ENCODE results near the gene NUDT8.
"Not testable (repeated sequence)": the region's sequence is repeated elsewhere in the genome, so short reads cannot be mapped to it uniquely, and the experiment has no call there.

NUDT8 gene

DNA sequence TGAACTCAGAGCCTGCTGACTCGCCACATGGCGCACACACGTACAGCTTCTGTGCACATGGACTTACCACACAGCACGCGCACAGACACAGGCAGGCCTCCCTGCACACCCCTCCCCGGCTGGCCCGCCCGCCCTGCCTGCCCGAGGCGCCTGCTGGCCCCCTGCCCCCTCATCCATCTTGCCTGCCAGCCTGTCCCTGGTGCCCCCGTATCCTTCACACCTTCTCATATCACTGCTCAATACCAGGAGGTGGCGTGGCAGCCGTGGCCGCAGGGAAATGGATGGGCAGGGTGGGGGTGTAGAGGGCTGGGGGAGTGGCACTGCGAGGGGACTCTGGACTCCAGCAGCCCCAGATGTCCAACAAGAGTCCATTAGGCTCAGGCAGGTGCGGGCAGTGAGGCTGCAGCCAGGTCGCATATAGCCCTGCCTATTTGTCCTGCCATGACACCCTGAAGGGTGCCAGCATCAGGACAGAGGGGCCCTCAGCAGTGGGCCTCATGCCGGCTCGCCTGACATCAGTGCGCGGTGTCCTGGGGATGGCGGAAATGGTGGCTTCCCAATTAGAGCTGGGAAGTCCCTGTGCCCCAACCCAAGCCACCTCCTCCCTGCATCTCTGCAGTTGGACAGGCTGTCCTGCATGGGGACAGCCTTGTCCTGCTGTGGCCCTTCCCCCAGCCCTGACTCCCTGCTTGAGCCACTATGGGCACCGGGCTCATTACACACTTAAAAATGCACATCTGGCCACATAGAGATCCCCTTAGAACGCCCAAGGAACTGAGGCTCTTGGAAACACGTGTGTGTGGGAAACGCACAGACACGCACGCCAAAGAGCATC, 11.8 kb upstream of the NUDT8 start:
- DNase-seq, result no peak

DNA sequence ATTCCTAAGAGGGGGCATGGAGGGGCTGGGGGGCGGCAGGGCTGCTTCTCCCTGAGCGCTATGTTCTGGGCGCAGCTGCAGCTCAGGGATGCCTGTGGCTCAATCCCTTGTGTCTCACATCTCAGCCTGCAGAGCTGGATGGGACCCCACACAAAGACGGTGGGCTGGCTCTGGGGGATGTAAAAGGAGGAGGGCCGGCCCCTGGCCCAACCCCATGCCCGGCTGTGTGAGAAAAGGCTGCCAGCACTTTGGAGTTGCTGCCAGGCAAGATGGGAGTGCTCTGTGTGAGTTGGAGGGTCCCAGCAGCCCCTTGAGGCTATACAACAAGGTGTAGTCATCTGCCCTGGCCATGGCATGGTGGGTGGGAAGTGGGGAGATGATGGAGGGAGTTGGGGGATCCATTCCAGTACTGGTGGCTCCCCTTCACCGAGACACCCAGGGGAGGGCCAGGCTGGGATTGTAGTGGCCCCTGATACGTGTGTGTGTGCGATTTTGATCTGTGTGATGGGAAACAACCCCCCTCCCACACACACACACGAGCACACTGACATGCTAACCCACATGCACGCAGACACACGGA, 11.1 kb upstream of the NUDT8 start:
- no peak for DNase-seq

DNA sequence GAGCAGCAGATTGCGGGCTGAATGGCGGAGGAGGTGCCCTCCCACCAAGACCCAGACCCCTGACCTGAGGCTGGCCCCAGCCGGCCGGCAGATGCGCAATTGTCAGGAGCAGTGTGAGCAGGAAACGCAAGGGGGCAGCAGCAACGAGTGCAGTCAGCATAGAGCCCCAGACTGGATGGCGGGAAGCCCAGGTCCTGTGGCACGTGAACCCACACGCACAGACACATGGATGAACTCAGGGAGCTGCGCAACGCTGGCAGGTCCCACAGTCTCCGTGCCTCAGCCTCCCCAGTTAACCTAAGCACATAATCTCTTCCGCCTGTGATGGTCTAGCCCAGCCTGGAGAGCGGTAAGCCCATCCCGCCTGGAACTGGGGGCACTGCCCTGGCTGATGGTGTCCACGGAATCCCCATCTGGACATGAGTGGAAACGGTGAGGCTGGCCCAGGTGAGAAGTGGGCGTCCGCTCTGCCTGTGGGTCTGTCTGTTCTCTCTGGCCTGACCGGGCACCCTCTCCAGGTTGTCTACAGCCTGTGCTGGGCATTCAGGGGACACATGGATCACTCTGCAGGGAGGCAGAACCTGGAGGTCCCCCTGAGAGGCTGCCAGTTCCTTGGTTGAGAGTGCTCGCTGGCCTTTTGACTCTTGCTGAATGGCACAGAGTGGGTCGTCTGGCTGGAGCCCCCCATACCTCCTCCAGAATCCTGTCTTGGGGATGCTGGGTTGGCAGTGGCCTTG, 10.5 kb upstream of the NUDT8 start:
- DNase-seq, result peak; percentile 49

DNA sequence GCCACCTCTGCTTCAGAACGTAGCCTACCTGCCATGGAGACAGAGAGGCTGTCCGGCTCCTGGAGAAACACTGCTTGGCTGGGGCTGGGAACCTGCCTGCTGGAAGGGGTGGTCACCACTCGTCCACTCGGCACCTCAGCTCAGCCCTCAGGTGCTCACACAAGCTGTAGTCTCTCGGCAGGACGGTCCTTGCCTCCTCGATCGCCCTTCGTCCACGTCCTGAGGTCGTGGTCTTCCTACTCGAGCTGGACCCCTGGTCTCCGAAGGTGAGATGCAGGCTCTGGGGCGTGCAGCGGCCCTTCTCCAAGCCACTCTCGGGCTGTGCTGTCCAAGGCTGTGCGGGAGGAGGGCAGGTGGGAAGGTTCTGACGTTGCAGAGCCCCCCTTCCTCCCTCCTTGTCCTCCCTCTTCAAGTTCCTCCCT, 9.7 kb upstream of the NUDT8 start, which contains the start of gene TBX10:
Gene TBX10, minus strand, starts transcription at position 326 of the 422 bp plus-strand sequence. Its CDS starts 291 bp downstream, at position 35.
- DNase-seq, result no peak

DNA sequence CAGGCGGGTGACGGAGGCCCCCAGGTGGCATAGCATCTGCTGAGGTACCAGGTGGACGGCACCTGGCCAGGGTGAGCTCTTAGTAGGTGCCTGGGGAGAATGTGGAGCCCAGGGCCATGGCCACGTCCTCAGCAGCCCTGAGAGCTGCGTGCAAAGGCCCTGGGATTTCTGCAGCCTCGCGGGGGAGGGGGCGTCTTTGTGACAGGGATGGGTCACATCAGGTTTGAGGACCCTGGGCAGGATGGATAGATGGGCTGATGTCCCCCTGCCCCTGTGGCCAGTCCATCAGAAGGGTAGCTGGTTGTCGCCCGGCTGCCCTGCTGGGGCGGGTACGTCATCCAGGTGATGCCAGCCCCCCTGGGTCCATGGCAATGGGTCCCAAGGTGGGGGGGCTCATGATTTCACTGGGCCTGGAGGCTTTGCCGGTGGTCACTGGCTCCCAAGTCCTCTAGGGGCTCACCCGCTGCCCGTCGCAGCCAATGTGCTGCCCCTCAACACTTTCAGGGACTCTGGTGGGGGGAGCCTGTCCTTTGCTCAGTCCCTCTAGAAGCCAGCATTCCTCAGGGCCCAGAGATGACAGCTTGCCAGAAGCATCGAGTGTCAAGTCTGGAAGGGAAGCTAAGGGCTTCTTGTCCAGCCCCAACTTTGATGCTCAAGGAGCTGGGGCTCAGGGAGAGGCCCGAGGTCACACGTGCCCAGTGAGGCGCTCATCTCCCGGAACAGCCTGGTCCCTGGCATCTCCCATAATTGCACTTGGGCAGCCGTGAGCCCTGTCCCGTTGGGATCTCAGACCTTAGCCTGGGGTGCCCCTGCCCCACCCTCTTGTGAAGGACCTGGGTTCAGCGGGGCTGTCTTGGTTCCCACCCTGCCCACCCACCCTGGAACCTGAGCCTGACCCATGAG, 9.0 kb upstream of the NUDT8 start:
- no peak for DNase-seq

DNA sequence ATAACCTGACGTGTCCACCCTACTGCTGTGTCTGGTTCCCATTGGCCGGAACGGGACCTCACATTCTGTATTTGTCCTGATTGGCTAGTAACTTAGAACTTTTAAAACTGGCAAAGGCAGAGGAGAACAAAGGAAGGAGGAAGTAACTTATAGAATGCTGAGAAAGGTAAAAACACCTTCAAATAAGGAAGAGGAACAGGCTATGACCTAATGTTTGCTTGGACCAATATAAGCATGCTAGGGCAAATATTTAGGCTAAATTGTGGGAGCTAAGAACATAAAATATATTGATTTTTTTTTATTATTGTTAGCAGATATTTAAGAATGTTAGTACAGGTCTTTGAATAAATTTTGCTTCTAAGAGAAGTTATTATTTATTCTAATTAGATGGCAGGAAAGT, 7.7 kb upstream of the NUDT8 start:
- DNase-seq, result not testable (repeated sequence)

DNA sequence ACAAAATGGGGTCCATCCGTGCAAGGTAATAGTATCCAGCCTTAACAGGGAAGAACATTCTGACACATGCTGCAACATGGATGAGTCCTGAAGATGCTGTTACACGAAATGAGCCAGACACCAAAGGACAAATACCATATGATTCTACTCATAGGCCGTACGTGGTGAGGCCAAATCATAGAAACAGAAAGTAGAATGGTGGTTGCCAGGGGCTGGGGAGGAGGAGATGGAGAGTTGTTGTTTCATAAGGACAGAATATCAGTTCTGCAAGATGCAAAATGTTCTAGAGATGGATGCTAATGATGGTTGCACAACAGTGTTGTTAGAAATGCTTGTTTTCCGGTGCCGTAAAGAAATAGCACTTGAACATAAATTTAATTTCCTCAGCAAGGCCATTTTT, 7.2 kb upstream of the NUDT8 start:
- no peak for DNase-seq

DNA sequence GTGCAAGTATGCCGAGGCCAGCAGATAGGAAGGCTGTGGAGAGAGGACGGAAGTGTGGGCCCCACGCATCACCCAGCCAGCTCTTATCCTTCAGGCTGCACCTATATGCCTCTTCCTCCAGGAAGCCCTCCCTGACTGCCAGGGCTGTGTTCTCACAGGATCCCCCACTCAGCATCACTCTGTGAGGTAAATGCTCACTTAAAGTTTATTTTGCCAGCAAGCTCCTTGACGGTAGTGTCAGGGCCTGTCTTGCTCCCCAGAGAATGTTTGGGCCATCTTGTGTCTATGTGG, 5.4 kb upstream of the NUDT8 start:
- DNase-seq, result no peak

DNA sequence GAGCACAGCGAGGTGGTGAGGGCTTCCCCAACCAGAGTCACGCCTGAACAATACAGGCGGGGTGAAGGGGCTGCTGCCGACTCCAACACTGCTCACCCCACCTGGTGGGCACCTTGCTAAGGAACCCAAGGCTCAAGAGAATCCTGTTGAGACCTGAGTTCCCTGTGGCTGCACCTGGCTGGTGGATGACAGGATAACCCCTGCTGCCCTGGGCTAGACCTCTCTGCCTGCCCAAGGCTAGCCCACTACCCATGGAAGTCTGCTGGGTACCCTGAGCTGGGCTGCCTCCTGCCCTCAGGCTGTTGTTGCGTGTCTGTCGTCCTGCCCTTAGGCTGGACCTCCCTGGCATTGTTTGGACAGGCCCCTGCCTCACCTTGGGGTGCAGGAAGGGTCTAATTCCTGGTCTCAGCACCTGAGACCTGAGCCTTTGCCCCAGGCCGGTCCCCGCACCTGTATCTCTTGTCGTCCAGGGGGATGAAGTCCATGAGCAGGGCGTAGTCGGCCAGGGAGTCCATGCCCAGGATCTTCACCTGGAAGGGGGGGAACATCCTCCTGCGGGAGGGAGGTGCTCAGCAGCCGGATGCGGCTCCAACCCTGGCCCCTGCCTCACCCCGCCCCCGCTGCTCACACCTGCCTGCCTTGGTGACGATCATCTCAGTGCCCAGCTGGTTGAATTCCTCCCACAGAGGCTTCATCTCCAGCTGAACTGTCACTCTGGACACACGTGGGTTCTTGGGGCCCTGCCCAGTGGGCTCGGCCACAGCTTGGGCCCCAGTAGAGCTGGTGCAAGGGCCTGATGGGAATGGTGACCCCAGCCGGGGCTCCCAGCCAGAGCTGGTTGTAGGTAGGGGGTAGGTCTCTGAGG, 4.9 kb upstream of the NUDT8 start:
- DNase-seq, result no peak

DNA sequence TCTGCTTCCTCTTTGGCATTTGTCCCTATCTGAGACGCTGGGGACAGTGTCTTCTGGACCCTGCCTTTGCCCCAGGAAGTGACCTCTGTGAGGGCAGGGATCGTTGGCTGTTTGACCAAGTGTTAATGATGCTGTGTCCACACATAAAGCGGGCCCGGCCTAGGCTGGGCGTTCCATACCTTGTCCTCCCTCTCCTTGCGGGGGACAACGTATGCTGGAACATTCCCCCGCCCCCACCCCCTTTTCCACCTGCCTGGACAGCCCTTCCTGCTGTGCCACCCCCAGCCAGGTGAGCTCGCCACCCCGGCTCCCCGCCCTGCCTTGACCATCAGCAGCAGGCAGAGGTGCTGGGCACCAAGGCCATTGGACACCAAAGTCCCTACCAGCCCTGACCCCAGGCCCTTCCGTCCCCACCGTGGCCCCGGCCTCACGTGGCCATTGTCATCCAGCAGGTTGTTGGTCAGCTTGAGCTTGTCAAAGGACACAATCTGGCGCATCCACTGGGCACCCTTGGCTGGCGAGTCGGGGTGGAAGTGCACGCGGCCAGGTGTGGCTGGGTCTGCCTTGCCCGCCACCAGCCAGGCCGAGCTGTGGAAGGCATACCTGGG, 4.1 kb upstream of the NUDT8 start:
- no peak for DNase-seq

DNA sequence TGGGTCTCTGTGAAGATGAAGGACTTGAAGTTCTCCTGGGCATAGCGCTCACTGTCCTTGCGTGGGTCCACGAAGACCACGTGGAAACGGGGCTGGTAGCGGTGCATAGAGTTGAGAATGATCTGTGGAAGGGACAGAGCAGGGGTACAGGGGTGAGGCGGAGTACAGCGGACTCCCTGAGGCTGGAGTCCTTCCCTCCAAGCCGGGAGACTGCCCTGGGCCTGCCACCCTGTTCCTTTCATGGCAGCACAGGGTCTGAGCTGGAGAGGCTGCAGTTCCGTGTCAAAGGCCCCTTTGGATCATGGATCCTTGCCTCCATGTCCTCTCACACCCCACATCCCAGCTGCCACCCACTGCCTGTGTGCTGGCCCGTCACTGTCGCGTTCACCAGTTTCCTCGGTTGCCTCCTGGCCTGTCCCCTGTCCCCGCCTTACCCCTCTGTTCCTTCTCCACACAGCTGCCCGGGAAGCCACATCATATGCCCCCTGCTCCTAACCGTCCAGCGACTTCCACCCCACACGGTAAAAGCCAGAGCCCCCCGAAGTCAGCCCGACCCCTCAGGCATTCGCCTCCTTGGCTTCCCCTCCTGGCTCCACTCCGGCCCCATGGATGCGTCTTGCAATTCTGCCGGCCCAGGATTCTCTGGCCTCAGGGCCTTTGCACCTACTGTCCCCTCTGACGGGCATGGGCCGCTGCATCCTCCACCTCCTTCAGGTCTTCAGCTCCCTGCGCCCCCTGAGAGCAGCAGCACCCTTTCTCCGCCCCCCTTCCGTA, 3.4 kb upstream of the NUDT8 start:
- no peak for DNase-seq

DNA sequence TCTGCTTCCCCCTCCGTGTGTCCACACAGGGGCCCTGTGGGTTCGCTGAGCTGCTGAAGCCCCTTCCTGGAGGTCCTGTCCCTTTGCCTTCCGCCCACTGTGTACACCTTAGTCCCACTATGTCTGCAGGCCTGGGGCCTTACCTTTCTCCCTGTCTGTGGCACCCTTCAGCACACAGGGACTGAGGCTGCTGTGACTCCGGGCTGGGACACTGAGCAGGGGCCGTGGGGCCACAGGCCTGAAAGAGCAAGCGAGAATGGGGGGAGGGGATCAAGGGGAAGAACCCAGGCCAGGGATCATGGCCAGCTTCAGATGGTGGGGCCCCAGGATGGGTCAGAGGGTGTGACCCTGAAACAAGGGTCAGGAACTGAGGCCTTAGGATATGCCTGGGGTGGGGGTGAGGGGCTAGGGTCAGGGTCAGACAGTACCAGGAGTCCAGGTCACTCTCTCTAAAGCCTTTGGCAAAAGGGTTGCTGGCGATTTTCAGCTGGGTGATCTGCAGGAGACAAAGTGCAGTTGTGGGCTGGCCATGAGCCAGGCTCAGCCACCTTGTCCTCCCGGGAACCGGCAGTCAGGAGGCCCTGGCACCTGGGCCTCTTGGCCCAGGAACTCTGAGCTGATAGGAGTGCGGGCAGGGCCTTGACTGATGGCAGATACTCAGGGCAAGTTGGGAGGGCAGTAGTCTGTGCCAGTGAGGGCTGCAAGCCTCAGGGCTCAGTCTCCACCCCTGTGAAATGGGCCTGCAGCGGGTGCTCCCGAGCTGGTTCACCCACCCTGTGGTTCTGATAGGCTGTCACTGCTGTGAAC, 2.6 kb upstream of the NUDT8 start:
- DNase-seq, result no peak

DNA sequence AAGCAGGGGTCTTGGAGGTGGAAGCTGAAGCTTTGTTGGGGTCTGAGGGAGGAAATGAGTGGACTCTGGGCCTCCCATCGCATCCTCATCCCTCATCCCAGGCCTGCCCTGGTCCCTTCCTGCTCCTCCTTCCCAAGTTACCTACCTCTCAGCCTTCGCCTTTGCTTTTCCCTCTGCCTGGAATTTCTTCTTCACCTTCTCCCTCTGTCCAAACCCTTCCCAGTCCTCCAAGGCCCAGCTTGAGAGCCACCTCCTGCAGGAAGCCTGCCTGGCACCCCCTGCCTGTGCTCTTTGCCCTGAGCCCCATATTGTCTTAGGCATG, 2.1 kb upstream of the NUDT8 start:
- no peak for DNase-seq

DNA sequence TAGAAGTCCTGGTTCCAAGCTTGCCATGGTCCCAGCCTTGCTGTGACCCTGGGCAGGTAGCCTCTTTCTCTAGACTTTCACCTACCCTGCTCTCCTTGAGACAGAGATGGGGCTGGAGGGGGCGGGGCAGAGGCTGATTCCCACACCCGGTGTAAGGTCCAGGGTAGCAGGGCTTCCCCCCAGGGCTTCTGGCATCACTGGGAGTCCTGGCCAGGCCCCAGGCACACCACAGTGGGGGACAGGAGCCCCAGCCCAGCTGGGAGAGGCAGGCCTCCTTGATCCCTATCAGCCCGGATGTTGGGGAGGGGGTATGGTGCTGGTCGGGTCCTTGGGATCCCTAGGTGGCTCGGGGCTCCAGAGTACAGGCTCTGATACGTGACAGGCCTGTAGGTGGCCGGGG, 1.7 kb upstream of the NUDT8 start:
- DNase-seq, result no peak

DNA sequence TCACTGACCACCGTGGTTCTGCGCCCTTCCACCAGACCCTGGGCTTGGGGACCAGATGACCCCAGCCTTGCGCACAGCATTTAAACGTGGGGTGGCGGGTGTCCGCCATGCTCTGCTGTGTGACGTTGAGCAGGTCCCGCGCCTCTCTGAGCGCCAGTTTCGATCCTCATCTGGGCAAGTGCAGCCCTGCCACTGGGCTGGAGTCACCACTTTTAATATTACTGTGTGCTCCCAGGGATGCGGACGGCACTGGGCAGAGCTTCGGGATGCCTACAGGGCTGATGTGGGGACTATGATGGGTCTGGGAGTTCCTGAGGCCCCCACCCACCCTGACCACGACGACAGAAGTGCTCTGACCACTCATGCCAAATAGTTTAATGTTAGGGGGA, 1.2 kb upstream of the NUDT8 start:
- no peak for DNase-seq

DNA sequence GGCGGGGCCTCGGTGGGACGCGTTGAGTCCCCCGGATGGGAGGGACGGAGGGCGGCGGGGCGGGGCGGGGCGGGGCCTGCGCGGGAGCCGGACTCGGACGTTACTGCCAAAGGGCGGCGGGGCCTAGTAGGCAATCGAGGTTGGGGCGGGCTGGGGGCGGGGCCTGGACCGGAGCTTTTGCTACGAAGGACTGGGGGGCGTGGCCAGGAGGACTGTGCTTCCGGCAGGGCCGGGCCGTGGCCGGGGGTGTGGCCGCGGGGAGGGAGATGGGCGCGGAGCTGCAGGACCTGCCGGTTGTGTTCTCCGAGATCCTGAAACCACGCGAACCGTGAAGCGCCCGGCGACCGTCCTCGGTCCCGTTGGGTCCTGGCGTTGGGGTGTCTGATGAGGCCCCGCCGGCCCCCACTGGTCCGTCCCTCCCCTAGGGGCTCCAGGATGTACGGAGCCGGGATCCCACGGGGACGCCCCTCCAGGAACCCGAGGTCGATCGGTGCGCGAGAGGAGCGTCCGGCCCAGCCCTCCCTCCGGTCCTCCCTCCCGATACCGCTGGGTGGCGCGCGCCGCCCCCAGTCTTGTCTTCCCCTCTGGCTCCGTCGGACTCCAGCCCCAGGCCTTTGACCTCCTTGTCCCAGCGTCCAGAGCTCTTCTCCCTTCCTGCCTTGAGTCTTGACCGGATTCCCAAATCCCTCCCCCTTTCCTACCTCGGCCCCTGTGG, 648 bp upstream of the NUDT8 start:
- peak; percentile 94 for DNase-seq

DNA sequence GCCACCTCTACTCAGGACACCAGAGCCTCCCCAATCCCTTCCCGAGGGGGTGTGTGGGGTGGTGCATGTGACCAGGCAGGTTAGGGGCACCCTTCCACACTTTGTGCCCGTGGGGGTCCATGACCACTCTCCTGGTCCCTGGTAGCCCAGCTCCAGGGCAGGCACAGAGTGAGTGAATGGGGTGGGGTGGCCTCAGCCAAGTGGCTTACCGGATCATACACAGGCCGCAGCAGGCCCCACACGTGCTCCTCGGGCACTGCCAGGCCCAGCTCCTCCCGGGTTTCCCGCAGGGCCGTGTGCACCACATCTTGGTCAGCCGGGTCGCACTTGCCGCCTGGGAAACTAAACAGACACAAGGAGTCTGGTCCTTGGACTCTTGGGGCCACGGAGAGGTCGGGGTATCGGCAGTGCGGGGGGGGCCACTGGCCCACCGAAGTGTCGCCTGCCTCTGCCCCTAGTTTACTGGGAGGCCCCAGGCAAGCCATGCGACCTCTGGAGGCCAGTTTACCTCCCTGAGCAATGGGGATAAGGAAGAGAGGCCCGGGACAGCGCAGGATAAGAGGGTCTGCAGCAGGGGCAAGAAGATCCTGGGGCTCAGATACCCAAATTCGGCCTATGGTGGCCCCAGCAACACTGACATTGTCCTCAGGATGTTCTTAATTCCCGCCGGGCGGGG, 889 bp downstream of the NUDT8 start:
- DNase-seq, result no peak

DNA sequence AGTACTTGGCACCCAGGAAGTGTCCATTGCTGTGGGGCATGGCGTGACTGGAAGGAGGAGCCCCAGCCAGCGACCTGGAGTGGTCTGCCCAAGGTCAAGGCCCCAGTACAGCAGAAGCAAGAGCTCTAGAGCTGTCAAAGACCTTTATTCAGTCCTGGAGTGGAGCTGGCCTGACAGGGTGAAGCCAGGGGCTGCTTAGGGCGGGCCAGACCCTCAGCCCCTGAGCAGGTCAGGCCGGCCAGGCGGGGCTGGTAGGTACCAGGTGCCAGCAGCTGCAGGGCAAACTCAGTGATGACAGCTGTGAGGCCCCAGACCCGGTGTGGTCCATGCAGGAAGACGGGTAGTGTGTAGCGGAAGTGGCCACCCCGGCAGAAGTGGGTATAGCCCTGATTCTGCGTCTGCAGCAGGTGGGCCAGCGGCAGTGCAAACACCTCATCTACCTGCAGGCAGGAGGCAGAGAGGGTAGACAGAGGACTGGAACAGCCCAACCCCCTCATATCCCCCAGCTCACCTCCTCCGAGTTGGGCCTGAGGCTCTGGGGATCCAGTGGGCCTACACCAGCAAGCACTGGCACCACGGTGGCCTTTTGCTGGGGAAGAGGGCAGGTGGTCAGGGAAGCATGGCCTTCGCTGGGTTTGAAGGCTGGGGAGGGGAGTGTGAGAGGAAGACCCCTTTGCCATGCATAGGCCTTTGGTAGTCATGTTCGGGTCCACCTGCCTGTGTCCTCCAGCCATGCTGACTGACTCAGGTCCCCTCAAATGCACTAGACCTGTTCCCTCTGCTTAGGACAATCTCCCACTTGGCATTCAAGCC, 1.7 kb downstream of the NUDT8 start:
- DNase-seq, result no peak

Data from CD4-positive, alpha-beta T cell treated with Interleukin-4 for 4 hours (primary cell).